ENCODE measurements around the gene CC2D1A.

The CC2D1A gene

GRCh38 chr19:13979244-13979615 is 73.2 kb downstream of the CC2D1A start:
- no peak for DNase-seq (ENCODE audit: low read depth in 1 of 2, low spot score in 1 of 2)
- TF ChIP-seq JUND (IDR thresholded peaks at IDR 0.05; ENCODE audit: low read depth), result no peak
- in situ Hi-C loops (cut with HindIII; ENCODE audit: low pct_unique_long_range_greater_than_20kb, low sequenced_read_pairs), result no loop called here

- DNase-seq (ENCODE audit: low read depth in 1 of 2, low spot score in 1 of 2), result no peak
- no peak for TF ChIP-seq JUND (IDR thresholded peaks at IDR 0.05; ENCODE audit: low read depth)
- in situ Hi-C loops (cut with HindIII; ENCODE audit: low pct_unique_long_range_greater_than_20kb, low sequenced_read_pairs), result no loop called here
These were observed 73.7 kb downstream of the CC2D1A start for GRCh38 chr19:13979686-13980085.

DNA sequence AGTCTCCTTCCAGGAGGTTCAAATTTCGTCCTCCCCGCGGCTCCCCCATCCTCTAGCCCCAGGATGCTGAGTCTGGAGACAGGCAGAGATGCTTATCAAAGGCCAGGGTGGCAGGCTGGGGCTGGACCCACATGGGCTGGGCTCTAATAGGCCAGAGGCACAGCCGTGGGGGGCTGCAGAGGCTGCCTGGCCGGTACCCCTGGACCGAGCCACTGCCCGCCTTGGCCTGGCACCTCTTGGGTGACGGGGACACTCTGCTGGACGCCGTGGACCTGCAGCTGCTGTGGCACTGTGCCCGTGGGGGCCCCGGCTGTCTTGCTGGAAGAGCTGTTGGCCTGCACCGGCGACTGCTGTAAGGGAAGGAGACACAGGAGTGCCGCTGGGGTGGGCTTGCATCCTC is 74.3 kb downstream of the CC2D1A start:
- TF ChIP-seq JUND (IDR thresholded peaks at IDR 0.05; ENCODE audit: low read depth), result no peak
- DNase-seq (ENCODE audit: low read depth in 1 of 2, low spot score in 1 of 2), result no peak
- in situ Hi-C loops (cut with HindIII; ENCODE audit: low pct_unique_long_range_greater_than_20kb, low sequenced_read_pairs), result no loop called here
